GM11168 (cell line): Measurements from ENCODE around the gene ADAMTS16.

ENCODE experiments used
- in situ Hi-C: fragments of 300-500 bp; cut with MboI; formaldehyde crosslinking; loops from one replicate; pipeline ENCODE4 v1.12.0; 2022; ENCODE audit warnings: low sequenced_read_pairs; ENCODE audit not compliant: unreplicated experiment

ADAMTS16 gene

DNA sequence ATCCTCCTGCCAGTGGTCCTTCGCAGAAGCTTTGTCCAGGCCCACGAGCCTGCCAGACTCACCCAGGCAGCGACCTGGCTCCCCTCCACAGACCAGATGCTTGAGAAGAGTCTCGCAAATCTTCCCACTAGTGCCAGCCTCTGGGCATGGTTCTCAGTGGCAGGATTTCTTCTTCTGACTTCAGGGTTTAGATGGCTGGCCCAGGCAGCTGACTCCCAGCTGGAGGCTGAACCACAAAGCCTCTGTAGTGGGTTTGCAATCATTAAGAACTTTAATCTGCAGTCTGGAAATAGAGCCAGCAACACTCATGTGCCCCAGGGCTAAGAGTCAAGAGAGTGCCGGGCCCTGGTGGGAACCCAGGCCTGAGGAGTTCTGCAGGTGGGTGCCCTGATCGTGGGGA is 191.7 kb downstream of the ADAMTS16 start:
- in situ Hi-C loops: no loop called here

DNA sequence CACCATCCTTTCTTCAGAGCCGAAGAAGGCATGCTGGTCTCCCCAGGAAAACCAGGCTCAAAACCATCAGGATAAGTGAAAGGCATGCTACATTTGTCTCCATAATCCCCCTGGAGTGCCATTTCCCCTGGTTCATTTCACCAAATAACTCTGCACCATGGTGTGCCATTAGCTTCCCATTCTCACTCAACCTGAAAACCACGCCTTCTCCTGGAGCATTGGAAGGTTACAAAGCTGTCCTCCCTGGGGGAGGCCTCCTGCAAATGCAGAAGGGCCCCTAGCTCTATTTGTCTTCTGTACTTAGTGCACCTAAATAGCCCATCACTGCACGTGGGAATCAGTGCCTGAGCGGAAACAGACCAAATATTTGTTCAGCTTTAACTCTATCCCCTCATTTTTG is 192.2 kb downstream of the ADAMTS16 start:
- in situ Hi-C loops: no loop called here

DNA sequence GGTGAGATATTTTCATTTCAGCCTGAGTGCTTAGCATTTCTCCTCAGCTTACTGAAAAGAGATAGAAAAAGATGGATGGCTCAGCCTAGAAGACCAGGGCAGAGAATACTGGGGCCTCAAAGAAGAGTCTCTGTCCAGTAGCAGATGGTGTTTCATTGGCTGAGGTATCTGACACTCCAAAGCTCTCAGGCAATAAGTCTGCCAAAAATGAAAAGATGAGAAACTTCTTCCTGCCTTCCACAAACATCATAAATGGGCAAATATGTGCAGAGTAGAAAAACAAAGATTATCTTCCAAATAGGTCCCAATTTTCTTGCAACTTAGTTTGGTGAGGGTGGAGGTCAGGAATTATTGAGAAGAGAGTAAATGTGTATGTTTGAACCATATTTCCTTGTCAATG is 195.0 kb downstream of the ADAMTS16 start:
- in situ Hi-C loops: no loop called here

DNA sequence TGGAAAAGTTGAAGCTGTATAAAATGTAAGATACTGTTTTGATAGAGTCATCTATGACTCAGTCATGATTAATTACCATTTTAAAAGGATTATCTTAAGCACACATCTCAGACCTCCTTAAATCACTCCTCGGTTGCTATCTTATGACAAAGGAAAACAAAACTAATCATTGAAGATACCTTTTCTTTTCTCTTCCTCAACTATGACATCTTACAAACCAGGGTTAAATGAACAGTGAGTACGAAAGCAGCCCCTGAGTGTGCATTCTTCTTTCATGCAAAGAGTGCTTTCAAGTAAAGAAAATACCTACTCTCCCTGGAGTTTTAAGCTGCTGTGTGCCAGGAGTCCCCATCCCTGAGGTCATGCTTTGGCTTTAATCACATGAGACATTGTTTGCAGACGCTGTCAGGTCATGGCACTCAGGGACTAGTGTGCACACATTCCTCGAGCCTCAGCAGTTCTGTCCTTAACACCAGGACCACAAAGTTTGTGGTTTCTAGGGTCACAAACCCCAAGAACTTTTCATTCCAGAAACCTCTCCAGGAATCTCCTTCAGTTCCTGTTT is 195.7 kb downstream of the ADAMTS16 start:
- in situ Hi-C loops: no loop called here

DNA sequence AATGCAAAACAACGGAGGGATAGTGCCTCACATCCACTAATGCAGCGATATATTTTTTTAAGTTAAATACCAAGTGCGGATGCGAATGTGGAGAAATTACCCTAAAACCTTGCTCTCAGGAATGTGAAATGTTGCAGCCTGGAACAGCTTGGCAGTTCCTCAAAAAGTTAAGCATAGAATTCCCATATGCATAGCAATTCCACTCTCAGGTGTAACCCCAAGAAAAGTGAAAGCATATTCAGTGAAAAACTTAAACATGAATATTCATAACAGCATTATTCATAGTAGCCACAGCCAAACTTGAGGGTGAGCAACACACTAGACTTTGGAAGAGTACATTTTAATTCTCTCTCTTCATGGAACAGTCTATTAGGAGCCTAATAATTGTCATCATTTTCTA is 199.1 kb downstream of the ADAMTS16 start:
- in situ Hi-C loops: no loop called here

DNA sequence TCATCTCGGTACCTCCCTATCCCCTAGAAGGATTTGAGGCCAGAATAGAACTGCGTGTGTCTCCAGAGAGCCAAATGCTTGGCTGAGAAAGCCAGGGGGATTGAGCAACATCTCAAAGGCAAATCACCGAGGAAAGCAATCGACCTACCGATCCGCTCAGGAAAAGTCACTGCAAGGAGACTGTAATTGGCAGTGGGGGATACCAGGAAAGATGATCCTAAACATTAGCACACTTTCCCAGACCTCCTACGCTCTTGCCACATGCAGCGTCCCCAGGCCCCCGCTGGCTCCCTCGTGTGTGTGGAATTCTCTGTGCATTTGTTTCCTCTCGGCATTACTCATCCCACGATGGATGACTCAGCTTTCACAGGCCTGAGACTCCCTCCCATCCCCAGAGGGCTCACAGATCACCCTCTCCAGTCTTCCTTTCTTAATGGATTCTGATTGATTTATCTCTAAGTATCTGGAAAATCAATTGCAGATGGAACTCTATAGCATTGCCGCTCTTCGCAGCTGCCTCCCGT is 200.1 kb downstream of the ADAMTS16 start:
- in situ Hi-C loops: no loop called here

DNA sequence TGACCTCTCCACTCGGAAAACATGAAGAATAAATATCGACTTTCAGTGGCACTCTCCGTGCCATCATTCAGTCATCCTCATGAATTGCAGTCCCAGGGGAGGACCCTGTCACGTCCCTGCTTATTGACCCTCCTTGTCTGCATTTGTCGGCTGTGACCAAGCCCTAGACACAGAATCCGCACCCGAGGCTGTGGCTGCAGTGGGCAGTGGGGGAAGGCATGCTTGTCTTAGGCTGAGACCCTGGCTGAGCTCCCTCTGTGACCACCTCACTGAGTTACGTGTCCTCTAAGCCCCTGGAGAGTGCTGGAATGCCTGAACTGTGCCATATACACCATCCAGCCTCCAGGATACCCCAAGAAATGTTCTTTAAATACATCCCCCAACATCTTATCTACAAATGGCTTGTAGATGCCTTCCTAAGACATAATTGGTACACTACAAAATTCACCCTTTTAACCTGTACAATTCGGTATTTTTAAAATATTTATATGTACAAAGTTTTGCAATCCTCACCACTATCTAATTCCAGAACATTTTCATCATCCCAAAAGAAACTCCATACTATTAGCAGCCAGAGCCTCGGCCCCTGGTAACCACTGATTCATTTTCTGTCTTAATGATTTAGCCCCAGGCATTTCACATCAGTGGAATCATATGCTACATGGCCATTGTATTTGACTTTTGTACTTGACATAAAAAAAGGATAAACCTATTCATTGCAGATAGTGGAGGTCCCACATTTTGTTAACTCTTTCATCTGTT is 201.6 kb downstream of the ADAMTS16 start:
- in situ Hi-C loops: no loop called here

DNA sequence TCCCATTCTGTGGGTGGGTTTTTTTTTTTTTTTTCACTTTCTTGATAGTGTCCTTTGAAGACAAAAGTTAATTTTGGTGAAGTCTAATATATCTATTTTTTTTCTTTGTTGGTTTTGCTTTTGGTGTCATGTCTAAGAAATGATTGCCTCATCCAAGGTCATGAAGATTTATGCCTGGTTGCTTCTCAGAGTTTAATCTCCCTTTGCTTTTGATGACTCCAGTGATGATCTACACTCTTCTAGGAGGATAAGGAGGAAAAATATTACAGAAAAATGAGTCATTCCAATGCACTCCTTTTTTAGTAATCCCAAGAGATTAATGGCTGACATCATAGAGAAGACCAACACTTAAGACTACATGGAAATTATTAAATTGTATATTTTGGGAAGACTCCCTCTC is 202.7 kb downstream of the ADAMTS16 start:
- in situ Hi-C loops: no loop called here

DNA sequence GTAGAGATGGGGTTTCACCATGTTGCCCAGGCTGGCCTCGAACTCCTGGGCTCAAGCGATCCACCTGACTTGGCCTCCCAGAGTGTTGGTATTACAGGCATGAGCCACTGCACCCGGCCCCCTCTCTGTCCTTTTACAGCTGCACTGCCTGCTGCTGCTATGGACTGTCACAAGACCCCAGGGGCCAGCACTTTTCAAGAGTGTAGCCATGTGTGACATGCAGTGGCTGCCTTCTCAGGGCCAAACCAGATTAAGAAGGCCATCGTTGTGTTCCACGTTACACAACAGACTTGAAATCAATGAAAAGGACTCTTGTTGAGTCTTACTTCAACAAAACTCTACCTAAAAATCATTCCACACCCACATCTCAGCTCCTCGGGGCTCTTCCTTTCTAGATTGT is 203.4 kb downstream of the ADAMTS16 start:
- in situ Hi-C loops: no loop called here

DNA sequence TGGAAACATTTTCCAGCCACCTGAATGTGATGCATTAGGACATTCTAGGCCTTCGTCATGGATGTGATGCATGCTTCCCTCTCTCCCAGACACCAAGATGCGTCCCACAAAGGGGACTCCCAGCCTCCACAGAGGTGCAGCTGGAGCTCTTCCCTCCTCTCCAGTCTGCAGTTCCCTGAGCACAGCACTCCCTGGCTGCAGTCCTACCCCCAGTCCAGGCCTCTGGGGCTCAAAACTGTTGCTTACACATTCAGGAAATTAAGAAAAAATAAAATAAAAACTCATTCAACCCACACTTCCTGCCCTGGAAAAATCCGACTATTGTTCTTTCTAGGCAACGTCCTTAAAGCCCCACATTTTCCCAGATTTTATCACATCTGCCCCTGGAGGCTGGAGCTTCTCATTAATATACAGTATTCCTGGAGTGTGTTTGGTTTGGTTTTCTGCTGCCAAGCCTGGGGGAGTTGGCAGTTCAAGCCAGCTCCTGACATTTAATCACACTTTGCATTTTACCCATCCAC is 204.0 kb downstream of the ADAMTS16 start:
- in situ Hi-C loops: no loop called here

DNA sequence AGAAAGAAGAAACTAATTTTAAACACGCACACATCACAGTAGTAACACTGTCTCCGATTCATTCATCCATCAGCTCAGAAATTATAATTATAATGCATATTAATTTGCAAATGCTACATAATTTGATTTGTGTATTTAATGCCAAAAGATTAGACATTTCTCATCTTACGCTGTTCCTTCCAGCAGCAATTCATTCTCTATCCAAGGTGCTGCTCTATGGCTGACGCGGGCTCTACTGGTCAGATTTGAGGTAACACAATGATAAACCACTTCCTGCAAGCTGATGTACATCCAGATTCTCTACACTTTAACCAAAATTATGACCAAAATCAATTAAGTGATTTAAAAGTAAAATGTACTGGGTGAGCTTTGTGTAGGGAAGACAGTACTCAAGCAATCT is 204.5 kb downstream of the ADAMTS16 start:
- in situ Hi-C loops: no loop called here

DNA sequence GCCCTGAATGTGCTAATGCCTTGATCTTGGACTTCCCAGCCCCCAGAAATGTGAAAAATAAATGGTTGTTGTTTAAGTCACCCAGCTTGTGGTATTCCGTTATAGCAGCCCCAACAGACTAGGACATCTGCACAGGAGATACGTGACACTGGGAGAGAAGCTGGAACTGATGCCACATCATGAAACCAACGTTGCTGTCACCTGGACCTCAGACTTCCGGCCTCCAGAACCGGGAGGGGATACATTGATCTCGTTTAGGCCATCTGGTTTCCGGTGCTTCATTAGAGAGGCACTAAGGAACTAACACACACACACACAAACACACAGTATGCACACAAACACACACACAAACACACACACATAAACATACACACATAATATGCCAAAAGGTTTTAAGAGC is 207.3 kb downstream of the ADAMTS16 start:
- in situ Hi-C loops: no loop called here

DNA sequence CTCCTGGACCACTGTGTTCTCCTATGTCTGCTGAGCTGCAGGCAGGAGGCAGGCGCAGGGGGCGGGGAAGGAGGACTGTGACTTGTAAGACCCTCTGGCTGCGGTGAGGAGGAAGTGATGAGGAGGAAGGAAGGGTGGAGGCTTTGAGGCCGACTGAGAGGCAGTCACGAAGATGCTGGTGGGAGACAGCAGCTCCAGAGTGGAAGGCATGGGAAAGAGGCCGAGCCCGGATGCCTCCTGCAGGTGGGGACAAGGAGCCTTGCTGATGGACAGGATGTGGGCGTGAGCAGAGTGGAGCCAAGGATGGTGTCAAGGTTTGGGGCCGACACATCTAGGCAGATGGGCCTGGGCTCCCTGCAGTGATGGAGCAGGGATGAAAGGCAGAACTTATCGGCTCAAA is 208.0 kb downstream of the ADAMTS16 start:
- in situ Hi-C loops: no loop called here

DNA sequence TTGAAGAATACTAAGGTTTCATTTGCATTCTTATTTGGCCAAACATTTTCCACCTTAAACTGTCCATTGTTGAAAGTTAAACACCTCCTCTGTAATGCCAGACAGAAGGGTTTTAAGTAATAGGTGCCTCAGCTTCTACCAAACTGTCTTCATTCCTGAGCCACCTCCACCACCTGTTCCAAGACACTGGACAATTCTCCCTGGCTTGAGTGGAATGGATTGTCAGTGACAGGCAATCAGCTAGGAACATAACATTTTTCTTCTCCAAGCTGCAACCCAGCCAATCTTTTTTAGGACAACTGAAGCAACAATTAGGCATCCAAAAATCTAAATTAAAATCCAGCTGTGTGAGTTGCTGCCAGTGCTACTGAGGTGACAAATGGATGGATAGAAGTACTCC is 208.4 kb downstream of the ADAMTS16 start:
- in situ Hi-C loops: no loop called here

DNA sequence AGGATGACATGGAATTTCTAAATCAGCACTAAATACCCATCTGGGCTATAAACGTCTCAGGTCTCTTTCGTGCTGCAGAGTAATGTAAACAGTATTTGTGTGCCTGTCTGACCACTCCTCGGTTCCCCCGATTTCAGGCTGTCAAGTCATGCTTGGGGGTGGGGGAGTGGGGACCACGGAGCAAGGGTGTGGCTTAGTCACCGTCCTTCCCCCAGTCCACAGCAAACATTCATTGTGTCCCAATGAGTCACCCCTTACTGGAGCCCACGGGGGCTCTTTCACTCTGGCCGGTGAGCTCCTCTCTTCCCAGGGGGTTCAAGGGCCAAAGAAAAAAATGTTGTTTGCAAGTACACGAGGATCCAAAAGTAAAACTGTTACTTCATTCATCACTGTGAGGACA is 210.0 kb downstream of the ADAMTS16 start:
- in situ Hi-C loops: no loop called here

DNA sequence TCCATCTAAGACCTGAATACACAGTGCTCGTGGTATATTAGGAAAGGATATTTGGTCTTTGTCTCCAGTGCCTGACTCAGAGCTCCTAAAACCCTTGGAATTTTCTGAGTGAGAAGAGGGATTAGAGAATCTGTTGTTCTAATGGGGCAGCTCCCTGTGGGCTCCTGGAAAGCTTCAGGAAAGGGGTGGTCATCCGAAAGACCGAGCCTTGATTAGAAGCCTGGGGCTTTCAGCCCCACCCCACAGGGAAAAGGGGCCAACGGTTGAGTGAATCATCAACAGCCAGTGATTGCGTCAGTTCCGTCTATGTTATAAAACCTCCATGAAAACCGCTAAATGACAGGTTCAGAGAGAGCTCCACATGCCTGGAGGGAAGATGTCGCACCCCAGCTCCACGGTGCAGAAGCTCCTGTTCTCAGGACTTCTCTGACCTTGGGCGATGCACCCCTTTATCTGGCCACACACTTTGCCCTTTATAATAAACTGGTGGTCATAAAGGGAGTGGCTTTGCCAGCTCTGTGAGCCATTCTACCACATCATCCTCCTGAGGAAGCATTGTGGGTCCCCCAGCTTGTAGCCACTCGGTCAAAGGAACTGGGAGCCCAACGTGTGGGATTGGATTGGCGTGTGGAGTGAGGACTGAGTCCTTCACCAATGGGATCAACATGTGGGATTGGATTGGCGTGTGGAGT is 211.3 kb downstream of the ADAMTS16 start:
- in situ Hi-C loops: no loop called here

DNA sequence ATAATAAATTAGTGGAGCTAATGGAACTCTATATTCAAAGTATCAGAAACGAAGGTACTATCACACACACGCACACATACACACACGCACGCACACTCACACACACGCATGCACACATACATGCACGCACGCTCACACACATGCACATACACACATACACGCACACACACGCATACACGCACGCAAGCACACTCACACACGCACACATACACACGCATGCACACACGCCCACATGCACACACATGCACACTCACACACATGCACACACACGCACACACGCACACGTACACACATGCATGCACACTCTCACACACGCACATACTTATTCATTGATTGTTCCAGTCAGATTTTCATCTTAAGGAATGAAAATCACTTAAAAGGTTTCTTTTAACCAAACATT is 212.5 kb downstream of the ADAMTS16 start:
- in situ Hi-C loops: no loop called here

DNA sequence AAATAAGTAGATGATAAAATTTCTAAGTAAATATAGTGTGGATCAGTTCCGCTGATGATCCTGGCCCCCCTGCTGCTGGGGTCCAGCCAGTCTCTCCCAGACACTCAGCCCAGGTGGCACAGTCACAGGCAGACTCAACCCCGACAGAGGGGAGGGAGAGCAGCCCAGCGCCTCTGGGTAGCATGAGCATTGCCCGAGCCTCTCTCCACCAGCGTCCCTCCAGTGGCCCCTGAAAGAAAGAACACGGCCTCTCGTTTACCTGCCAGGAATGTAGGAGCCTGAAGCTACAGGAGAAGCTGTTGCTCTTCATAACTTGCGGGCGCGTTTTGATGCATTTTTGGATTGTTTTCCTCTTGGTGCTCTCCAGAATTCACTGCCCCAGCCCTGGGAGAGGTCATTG is 213.6 kb downstream of the ADAMTS16 start:
- in situ Hi-C loops: no loop called here

DNA sequence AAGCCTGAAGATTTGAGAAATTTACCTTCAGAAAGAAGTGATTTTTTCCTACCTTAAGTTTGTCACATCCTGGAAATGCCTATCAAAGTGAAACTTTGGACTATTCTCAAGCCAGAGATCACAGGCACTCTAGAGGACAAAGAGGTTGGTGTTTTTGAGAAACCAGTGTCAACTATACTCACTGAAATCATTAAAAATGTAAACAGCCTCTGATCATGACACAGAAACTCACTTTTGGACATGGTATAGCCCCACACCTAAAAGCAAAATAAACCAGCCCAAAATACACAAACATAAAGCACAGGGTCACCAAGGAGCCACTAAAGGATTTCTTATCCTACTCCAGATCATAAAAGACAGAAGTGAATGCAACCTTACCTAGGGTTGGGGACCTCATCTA is 216.6 kb downstream of the ADAMTS16 start:
- in situ Hi-C loops: no loop called here

DNA sequence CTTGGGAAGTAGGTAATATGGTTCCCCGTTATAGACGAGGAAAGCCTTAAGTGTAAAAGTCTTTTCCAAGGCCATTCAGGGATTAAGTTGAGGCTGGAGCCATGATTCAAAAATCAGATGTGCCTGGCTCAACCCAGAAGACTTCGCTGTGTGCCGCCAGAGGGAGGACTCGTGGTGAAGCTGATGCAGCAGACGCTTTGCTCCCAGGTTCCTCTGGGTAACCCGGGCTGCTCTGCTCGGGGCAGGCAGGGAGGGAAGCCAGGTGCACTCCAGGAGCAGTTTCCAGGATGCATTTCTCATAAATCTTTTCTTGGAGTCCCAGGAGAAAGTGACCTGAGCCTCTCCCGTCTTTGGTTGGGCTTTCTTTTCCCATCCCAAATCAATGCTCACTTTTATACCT is 219.5 kb downstream of the ADAMTS16 start:
- in situ Hi-C loops: no loop called here

DNA sequence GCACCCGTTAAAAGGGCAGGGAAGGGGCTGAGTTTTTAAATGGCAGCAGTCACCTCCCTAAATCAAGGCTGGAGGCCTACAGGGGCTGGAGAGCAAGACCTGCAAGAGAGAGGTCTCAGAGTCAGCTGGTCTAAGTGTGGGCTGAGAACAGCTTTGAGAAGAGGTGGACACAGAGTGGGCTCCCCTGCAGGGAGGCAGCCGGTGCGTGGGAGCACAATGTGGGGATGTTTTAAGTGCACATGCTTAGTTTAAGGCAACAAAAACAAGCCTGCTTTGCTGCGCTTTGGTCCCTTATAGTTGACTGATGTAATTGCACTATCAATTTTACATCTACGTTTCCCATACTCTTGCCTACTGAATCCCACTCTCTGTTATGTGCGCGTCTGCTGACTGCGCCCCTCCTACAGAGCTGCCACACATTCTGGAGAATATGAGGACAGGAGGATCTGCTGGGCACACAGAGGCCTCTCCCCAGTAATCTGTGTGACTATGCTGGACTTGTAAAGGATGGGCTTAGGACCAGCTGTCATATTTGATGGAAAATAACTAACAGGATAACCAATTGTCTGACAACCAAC is 220.3 kb downstream of the ADAMTS16 start:
- in situ Hi-C loops: no loop called here
